DMS 273 (cell line): ENCODE data around the gene CAP2.
A peak's percentile ranks its signal among the peaks of the same experiment; 100 is the strongest.
"Not testable (repeated sequence)": the region's sequence is repeated elsewhere in the genome, so short reads cannot be mapped to it uniquely, and the experiment has no call there.

ENCODE experiments used
- DNase-seq: peaks from one replicate; lab custom pipeline; 2025; ENCODE audit not compliant: unreplicated experiment; lab: John Stamatoyannopoulos, UW

Gene CAP2

GRCh38 chr6:17432356-17432755 is 39.0 kb downstream of the CAP2 start:
- DNase-seq: peak; percentile 27

DNA sequence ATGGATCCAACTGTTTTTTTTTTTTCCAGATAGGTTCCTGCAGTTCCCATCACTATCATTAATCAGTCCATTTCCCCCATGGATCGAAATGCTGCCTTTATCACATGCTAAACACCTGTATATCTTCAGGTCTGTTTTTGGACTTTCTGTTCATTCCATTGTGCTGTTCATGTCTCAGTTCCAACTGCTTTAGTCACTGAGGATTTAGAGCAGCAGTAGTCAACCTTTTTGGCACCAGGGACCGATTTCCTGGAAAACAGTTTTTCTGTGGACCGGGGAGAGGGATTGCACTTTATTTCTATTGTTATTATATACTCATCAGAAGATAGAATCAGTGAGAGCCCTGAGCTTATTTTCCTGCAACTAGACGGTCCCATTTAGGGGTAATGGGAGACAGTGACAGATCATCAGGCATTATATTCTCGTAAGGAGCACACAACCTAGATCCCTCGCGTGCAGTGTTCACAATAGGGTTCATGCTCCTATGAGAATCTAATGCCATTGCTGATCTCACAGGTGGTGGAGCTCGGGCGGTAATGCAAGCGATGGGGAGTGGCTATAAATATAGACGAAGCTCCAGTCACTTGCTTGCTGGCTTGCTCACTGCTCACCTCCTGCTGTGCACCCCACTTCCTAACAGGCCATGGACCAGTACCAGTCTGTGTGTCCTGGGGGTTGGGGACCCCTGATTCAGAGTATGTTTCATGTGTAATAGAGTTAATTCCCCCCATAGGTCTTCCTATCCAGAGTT is 46.0 kb downstream of the CAP2 start:
- no peak for DNase-seq

DNA sequence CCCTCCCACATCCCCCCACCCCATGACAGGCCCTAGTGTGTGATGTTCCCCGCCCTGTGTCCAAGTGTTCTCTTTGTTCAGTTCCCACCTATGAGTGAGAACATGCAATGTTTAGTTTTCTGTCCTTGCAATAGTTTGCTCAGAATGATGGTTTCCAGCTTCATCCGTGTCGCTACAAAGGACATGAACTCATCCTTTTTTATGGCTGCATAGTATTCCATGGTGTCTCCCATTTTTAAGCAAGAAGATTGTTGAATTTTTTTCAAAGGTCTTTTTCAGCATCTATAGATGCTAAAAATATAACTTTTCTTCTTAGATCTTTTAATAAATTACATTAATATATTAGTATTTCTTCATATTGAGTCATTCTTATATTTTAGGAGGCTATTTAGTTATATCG is 47.4 kb downstream of the CAP2 start:
- not testable (repeated sequence) for DNase-seq

- no peak for DNase-seq
These were observed 48.8 kb downstream of the CAP2 start for GRCh38 chr6:17442196-17442595.

- DNase-seq: no peak
These were observed 53.3 kb downstream of the CAP2 start for GRCh38 chr6:17446713-17447112.

DNA sequence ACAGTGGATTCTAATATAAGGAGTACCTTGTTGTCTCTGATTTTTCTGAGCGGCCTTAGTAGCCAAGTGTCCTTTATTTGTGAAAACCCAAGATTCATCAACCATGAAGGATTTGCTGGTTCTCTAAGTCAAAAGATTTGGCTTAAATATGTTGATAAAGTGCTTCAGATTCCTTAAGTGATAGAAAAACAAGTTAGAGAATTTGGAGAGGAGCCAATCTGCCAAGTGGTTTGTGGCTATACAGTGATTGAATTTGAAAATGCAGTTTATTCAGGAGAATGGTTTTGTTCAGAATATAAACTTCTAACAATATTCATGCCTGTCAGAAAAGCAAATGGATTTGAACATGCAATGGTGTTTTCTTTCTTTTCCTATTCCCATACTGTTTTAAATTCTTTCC is 54.8 kb downstream of the CAP2 start:
- no peak for DNase-seq

- DNase-seq: no peak
These were observed 57.0 kb downstream of the CAP2 start for GRCh38 chr6:17450397-17450796.

DNA sequence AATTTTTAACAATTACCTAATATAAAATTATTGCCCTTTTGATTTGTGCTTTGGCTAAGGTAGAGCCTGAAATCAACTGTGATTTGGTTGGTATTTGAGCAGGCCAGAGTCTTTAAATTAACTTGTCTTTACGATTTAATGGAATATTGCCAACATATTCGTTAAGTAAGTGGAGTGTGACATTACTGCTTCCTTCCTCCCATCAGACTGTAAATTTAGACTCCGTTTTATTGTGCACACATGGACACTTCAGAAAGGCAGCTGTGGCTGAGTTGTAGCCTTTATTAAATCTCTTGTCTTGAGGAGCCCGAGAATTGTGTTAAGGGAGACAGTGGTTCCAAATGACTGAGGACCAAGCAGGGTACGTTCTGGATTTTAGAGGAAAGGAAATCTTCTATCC is 57.4 kb downstream of the CAP2 start:
- DNase-seq: peak; percentile 42

DNA sequence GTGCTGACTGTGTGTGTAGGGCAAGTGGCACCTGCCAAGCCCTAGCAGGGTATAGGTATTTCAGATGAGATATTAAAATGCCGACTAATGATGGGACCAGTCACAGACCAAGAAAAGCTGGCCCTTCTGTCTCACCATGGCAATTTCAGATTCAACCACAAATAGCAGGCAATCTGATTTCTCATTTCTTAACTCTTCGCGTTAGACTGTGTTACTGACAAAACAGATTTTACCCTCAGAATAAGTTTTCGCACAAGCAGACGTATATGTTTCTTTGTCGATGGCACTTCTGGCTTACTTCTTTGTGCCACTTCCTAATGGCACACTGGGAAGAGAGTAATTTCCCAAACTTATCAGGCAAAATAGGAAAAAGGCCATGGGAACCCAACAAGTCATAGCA is 58.7 kb downstream of the CAP2 start:
- no peak for DNase-seq

- no peak for DNase-seq
These were observed 61.1 kb downstream of the CAP2 start for GRCh38 chr6:17454316-17455005.

GRCh38 chr6:17455919-17456318 is 62.5 kb downstream of the CAP2 start:
- DNase-seq: no peak

GRCh38 chr6:17456711-17457110 is 63.3 kb downstream of the CAP2 start:
- DNase-seq: no peak

GRCh38 chr6:17457405-17457804 is 64.0 kb downstream of the CAP2 start:
- DNase-seq: no peak

DNA sequence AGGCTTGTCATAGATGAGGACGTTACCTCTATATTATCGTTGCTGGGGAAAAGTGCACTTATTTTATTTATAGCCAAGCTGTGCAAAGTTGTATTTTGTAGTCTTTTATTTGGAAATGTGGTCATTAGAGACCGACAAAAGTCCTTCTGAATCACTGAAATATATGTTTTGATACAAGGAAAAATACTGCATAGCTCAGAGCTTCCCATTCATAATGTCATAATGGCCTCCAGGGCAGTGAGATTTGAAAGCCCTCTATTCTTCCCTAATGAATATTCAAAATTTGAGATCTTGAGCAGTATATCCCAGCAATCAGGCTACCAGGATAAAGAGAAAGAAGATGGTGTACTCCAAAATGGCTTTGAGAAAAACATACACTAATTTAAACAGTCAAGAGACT is 64.6 kb downstream of the CAP2 start:
- no peak for DNase-seq

DNA sequence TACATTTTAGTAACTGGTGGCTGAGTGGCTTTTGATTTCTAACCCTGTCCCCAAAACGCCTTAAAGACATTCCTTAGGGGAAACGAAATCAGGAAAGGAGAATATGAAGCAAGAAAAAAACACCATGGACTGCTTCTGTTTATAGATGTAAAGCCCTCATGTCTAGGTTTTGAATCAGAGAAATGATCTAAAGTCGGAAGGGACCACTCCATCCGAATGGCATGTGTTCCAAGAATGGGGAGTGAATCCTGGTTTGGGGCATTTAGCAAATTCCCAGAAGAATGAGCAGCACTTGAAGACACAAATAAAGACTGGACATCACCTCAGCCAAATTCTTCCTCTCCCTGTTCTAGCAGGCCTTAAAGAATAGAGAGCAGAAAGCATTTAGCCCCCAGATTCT is 65.6 kb downstream of the CAP2 start:
- DNase-seq: no peak

- DNase-seq: no peak
These were observed 67.5 kb downstream of the CAP2 start for GRCh38 chr6:17460862-17461261.

DNA sequence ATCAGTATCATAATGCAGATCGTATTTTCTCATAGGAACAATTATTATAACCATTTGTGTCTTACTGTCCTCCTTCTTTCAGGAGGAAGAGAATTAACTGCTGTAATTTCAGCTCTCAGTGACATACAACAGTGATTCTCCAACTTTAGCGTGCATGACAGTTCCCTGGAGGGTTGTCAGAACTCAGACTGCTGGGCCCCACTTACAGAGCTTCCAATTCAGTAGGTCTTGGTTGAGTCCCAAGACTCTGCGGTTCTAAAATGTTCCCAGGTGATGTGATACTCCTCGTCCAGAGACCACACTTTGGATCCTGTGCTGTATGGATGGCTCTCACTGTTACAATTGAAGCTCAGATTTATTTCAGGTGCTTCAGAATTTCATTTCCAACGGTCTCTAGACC is 72.8 kb downstream of the CAP2 start:
- DNase-seq: no peak

DNA sequence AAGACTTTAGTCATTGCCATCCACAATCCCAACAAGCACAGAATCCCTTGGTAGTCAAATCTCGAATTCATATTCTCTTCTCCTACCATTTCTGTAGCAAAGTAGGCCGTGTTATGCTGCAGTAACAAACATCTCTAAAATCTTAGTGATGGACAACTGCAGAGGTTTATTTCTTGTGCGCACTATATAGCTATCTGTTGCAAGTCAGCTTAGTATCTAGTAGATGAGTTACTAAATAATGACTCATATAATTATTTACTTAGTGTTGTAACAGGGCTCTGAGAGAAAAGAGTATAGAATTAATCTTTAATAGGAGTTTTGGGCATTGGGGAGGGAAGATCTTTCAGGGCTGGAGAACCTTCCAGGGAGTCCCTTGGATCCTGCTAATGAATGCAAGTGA is 73.3 kb downstream of the CAP2 start:
- no peak for DNase-seq

DNA sequence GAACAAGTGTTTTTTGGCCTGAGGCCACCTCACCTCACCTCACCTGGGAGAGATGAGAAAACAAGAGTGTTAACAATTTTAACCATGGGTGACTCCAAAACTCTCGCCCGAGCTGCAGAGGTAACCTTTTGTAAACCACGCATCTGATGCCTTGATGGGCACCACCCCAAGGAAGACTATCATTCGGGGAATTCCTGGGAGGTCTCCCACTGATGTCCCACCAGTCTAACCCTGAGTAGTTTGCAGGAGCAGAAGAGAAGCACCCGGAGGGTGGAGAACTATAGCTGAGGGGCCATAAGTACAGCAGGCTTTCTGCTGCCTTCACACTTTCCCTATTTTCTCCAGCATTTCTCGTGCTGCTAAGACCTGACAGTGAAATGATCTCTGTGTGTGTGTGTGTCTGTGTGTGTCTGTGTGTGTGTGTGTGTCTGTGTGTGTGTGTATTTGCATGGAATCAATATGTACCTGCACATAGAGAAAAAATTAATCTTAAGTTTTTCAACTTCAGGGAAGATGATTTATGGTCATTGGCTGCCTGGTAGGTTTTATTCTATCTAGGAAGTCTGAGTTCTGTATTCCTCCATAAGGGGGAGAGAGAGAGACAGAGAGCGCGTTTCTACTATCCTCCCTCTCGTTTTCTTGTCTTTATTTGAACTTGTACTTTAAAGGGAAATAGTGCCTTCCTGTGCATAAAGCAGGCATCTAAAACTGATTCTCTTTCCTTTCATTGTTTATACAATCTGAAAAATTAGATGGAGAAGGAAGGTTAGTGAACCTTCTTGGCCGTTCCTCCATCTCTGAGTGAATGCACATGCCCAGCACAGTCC is 75.8 kb downstream of the CAP2 start:
- DNase-seq: no peak

DNA sequence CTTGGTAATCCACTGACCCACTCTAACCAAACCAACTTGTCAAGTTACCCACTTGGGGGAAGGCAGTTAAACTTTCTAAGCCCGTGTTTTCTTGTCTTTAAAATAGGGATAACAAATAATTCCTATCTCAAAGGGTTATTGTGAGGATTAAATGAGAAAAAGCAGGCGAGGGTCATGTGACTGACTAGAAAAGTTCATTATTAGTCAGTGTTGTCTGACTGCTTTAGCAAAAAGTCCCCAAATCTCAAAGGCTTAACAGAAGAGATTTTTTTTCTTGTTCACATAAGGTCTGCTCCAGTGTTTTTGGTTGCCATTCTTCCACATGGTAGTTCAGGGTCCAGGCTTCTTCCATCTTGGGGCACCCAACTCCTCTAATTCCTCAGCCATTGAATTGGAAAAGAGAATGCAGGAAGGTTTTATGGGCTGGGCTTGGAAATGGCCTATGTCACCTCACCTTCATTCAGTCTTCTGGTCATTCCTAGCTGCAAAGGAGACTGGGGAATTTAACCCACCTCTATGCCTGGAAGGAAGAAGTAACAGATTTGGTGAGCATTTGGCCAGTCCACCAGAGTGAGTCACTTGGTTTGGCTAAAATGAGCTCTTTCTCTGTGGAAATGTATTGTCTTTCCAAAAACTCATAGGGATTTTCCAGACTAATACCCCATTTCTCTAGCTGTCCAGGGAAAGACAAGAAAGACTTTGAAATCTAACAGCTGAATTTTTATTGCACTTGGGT is 77.0 kb downstream of the CAP2 start:
- DNase-seq: no peak

DNA sequence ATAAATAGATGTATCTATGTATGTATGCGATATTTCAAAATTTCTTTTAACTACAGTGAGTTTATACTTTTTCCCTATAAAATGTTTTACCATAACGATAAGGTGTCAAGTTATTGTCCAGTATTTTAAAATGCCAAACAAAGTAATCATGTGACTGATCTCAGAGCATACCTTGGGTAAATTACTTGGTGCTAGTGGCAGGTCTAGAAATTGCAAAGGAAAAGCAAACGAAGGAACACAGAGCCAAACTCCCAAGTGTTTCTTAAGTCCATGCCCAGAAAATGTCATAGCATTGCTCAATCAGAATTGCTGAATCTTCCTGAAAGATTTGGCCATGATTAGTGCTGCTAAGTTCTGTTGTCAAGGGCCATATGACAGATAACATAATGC is 77.5 kb downstream of the CAP2 start:
- no peak for DNase-seq
